Loucy (cell line): ENCODE data around the gene CHL1.

Experiments
- H2AFZ ChIP-seq: fragments of 200-600 bp; sonication (generic); 2 replicates; pipeline ENCODE4 v1.6.0; 2016; ENCODE audit warnings: antibody characterized with exemption, mild to moderate bottlenecking, low read length, moderate library complexity
- H3F3A ChIP-seq: fragments of 200-600 bp; 2 replicates; pipeline ENCODE4 v1.6.0; 2016; ENCODE audit warnings: antibody characterized with exemption, low read depth, mild to moderate bottlenecking
- H3K27me3 ChIP-seq: fragments of 200-600 bp; sonication (generic); 2 replicates; pipeline ENCODE4 v1.6.1; 2014; ENCODE audit warnings: low read length, mild to moderate bottlenecking; ENCODE audit not compliant: insufficient read depth, poor library complexity, severe bottlenecking
- H3K36me3 ChIP-seq: fragments of 200-600 bp; sonication (generic); 2 replicates; pipeline ENCODE4 v1.6.1; 2016; ENCODE audit warnings: low read length; ENCODE audit not compliant: insufficient read depth
- H3K4me1 ChIP-seq: fragments of 200-600 bp; sonication (generic); 2 replicates; pipeline ENCODE4 v1.5.1; 2014; ENCODE audit warnings: low read length, mild to moderate bottlenecking; ENCODE audit not compliant: insufficient read depth, poor library complexity, severe bottlenecking
- H3K4me2 ChIP-seq: fragments of 200-600 bp; sonication (generic); 2 replicates; pipeline ENCODE4 v1.6.0; 2014; ENCODE audit warnings: antibody characterized with exemption, low read length, low read depth, mild to moderate bottlenecking; ENCODE audit not compliant: poor library complexity, severe bottlenecking
- H3K4me3 ChIP-seq: fragments of 200-600 bp; sonication (generic); 2 replicates; pipeline ENCODE4 v1.5.1; 2014; ENCODE audit warnings: low read length, mild to moderate bottlenecking, mixed read lengths; ENCODE audit not compliant: poor library complexity, severe bottlenecking
- H3K79me2 ChIP-seq: fragments of 200-600 bp; sonication (generic); 2 replicates; pipeline ENCODE4 v1.6.1; 2014; ENCODE audit warnings: low read length; ENCODE audit not compliant: insufficient read depth
- H3K9ac ChIP-seq: fragments of 200-600 bp; sonication (generic); 2 replicates; pipeline ENCODE4 v1.6.0; 2014; ENCODE audit warnings: mild to moderate bottlenecking, low read depth, low read length, moderate library complexity; ENCODE audit not compliant: poor library complexity, severe bottlenecking
- H3K9me2 ChIP-seq: fragments of 200-600 bp; sonication (generic); replicated peaks from 2 replicates; pipeline ENCODE4 v1.6.1; 2016; ENCODE audit warnings: low read depth, low read length, mixed read lengths
- H3K9me3 ChIP-seq: fragments of 200-600 bp; sonication (generic); 2 replicates; pipeline ENCODE4 v1.6.1; 2014; ENCODE audit warnings: mild to moderate bottlenecking, antibody characterized with exemption, low read length, low read depth; ENCODE audit not compliant: insufficient read depth
- H4K20me1 ChIP-seq: fragments of 200-600 bp; sonication (generic); 2 replicates; pipeline ENCODE4 v1.6.0; 2014; ENCODE audit warnings: antibody characterized with exemption, low read length, mild to moderate bottlenecking; ENCODE audit not compliant: insufficient read depth, poor library complexity, severe bottlenecking
- EZH2phosphoT487 ChIP-seq: fragments of 200-600 bp; IDR thresholded peaks from 2 replicates; pipeline ENCODE4 v1.6.1; 2018; ENCODE audit warnings: antibody characterized with exemption, mild to moderate bottlenecking, moderate library complexity, borderline replicate concordance
- TF ChIP-seq, protein P1 (sequence below): fragments of 200-600 bp; sonication (generic); conservative IDR thresholded peaks from 2 replicates; pipeline ENCODE4 v1.5.1; 2014; ENCODE audit warnings: mild to moderate bottlenecking, antibody characterized with exemption, low read length

CHL1 gene

GRCh38 chr3:308597-309321, 112.2 kb downstream of the CHL1 start:
- Histone ChIP-seq H3K9me2 (no peaks in the 10 kb centered on the region), H3K4me2 (no peak overlapping the region), H3K9ac (no peak overlapping the region), H3K36me3 (no peaks in the 10 kb centered on the region), H3K27me3 (no peaks in the 10 kb centered on the region), H3F3A (no peaks in the 10 kb centered on the region), H4K20me1 (no peaks in the 10 kb centered on the region), H2AFZ (no peak overlapping the region), H3K79me2 (no peaks in the 10 kb centered on the region), H3K4me3 (no peak overlapping the region), H3K4me1 (no peaks in the 10 kb centered on the region), H3K9me3 (peaks cover 2% of the 10 kb centered on the region; the same call in 1 of the 2 replicates)
- TF ChIP-seq, protein P1, sequence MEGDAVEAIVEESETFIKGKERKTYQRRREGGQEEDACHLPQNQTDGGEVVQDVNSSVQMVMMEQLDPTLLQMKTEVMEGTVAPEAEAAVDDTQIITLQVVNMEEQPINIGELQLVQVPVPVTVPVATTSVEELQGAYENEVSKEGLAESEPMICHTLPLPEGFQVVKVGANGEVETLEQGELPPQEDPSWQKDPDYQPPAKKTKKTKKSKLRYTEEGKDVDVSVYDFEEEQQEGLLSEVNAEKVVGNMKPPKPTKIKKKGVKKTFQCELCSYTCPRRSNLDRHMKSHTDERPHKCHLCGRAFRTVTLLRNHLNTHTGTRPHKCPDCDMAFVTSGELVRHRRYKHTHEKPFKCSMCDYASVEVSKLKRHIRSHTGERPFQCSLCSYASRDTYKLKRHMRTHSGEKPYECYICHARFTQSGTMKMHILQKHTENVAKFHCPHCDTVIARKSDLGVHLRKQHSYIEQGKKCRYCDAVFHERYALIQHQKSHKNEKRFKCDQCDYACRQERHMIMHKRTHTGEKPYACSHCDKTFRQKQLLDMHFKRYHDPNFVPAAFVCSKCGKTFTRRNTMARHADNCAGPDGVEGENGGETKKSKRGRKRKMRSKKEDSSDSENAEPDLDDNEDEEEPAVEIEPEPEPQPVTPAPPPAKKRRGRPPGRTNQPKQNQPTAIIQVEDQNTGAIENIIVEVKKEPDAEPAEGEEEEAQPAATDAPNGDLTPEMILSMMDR: no peak
- TF ChIP-seq EZH2phosphoT487: no peak

GRCh38 chr3:312160-312733, 115.7 kb downstream of the CHL1 start:
- H3K4me1 ChIP-seq: no peaks in the 10 kb centered on the region
- H3K4me2 ChIP-seq: no peak overlapping the region
- no peaks in the 10 kb centered on the region for H4K20me1 ChIP-seq
- no peaks in the 10 kb centered on the region for H3F3A ChIP-seq
- no peak for TF ChIP-seq EZH2phosphoT487
- TF ChIP-seq, protein P1: no peak
- no peak overlapping the region for H3K9ac ChIP-seq
- no peak overlapping the region for H3K4me3 ChIP-seq
- no peaks in the 10 kb centered on the region for H3K27me3 ChIP-seq
- peaks cover 2% of the 10 kb centered on the region; the same call in 1 of the 2 replicates for H3K9me3 ChIP-seq
- H3K79me2 ChIP-seq: no peaks in the 10 kb centered on the region
- no peak overlapping the region for H2AFZ ChIP-seq
- H3K9me2 ChIP-seq: no peaks in the 10 kb centered on the region
- no peaks in the 10 kb centered on the region for H3K36me3 ChIP-seq

- no peak overlapping the region for H2AFZ ChIP-seq
Observed at GRCh38 chr3:312911-313310, 116.3 kb downstream of the CHL1 start.

More at GRCh38 chr3:312911-313310, 116.3 kb downstream of the CHL1 start:
- Histone ChIP-seq H3K79me2 (no peaks in the 10 kb centered on the region), H3K27me3 (no peaks in the 10 kb centered on the region), H3K9me2 (no peaks in the 10 kb centered on the region), H3K4me2 (no peak overlapping the region), H3K9me3 (peaks cover 5% of the 10 kb centered on the region; the same call in 1 of the 2 replicates), H3K4me1 (no peaks in the 10 kb centered on the region), H4K20me1 (no peaks in the 10 kb centered on the region), H3K9ac (no peak overlapping the region), H3K36me3 (no peaks in the 10 kb centered on the region), H3F3A (no peaks in the 10 kb centered on the region), H3K4me3 (no peak overlapping the region)
- TF ChIP-seq, protein P1: no peak
- no peak for TF ChIP-seq EZH2phosphoT487
